Kidney (tissue), 14 donors: Measurements from ENCODE around the gene INSYN1. TPM values are rescaled to one million over a fixed set of nuclear protein-coding genes. Genes with fewer than 3 reads are reported as not detected.

ENCODE experiments used
- DNase-seq, 5 donors: peaks; one replicate each; pipeline ENCODE4 v3.0.0-alpha.2; 2013 to 2020
- FAIRE-seq: peaks from 2 replicates; lab custom pipeline; 2012; peaks lifted over from hg19 to GRCh38; lab: Jason Lieb, UNC
- H3K27ac ChIP-seq, 2 donors: one replicate each; pipeline ENCODE4 v1.7.0; 2013; ENCODE audit warnings: low read depth in 2 of 2, low read length in 2 of 2, inconsistent platforms in 1 of 2
- H3K27me3 ChIP-seq: one replicate; pipeline ENCODE4 v1.7.1; 2013; ENCODE audit warnings: low read length, inconsistent platforms; ENCODE audit not compliant: control insufficient read depth, insufficient read depth
- H3K36me3 ChIP-seq, 3 donors: one replicate each; pipeline versions ENCODE4 v1.7.0 to v1.7.1; 2013; ENCODE audit warnings: low read length in 3 of 3, control low read depth in 1 of 3, inconsistent platforms in 1 of 3; ENCODE audit not compliant: insufficient read depth in 3 of 3, control insufficient read depth in 2 of 3
- H3K4me1 ChIP-seq, 3 donors: one replicate each; pipeline versions ENCODE4 v1.7.0 to v1.7.1; 2013; ENCODE audit warnings: low read length in 3 of 3, inconsistent platforms in 1 of 3, low read depth in 1 of 3; ENCODE audit not compliant: control insufficient read depth in 2 of 3, insufficient read depth in 2 of 3
- H3K4me3 ChIP-seq, 3 donors: one replicate each; pipeline versions ENCODE4 v1.7.0 to v1.8.1; 2013; ENCODE audit warnings: low read length in 3 of 3, control low read depth in 1 of 3, inconsistent platforms in 1 of 3
- H3K9ac ChIP-seq, 3 donors: one replicate each; pipeline versions ENCODE4 v1.7.0 to v1.7.1; 2013; ENCODE audit warnings: low read length in 3 of 3, control low read depth in 1 of 3, inconsistent platforms in 1 of 3
- H3K9me3 ChIP-seq, 3 donors: one replicate each; pipeline versions ENCODE4 v1.7.0 to v1.7.1; 2013; ENCODE audit warnings: low read length in 3 of 3, control low read depth in 1 of 3, inconsistent platforms in 1 of 3; ENCODE audit not compliant: control insufficient read depth in 2 of 3, insufficient read depth in 1 of 3
- intact Hi-C: fragments of 100-400 bp; cut with DNase I; formaldehyde crosslinking; loops from one replicate; pipeline ENCODE4 v1.11.1; 2022
- polyA plus RNA-seq: library from polyadenylated mRNA; stranded (reverse); fragments of 350-450 nt; fragmentation: Illumina TruSeq; extraction: RNeasy Lipid Tissue Mini Kit (QIAGEN cat#74804); gene quantifications from one replicate; pipeline ENCODE4 v1.2.3, GENCODE V29; 2014; ENCODE audit warnings: low read depth, low replicate concordance; ENCODE audit not compliant: insufficient read depth
- total RNA-seq: library from RNA; stranded (reverse); fragmentation: NEBNext Ultra II Directional; extraction: Animal tissue kit (Norgen Biotek cat#: 25700); gene quantifications from one replicate; pipeline ENCODE4 v1.2.1, GENCODE V29; 2021
- TF ChIP-seq, protein P1 (sequence below): IDR thresholded peaks from 3 replicates; pipeline ENCODE4 v1.5.1; 2012; ENCODE audit warnings: mild to moderate bottlenecking, moderate library complexity, borderline replicate concordance; ENCODE audit not compliant: insufficient read depth; ENCODE audit errors: extremely low read depth
- donor health status: control.
- donor health status: control.
- donor health status: control.
- donor health status: control.
- donor health status: control.
- donor health status: DM: yes; HTN: yes; CAD: no.
- donor health status: Normal renal cell carcinoma (clear cell type).

INSYN1 gene
- total and polyA plus RNA-seq, 2 donors from 2014 or later: 4.2 to 39.6 TPM

DNA sequence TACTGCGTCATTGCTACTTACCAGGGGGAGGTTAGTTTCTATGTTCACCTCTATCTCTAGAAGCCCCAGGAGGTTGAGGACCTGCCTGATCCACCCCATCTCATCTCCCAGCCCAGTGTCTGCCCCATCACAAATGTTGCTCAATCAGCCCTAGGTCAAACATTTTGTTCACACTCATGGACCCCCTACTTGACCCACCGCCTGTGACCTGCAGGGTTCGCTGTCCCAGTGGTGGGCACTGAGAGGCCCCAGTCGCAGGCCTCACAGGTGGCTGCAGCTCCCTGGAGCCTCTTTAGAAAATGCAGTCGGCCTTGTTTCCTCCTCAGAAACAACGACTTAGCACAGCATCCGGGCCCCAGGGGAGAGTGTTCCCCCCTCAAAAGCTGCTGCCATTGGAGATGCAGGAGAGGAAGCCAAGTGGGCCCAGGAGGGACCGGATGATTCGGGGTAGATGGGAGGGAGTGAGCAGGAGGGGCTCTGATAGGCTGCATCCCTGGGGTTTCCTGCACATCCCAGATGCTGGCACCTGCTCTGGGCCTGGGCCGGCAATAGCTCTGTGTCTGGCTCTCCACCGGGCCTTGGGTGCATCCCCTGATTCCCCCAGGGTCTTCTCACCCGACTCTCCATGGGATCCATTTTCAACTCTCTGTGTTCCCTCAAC, 18.4 kb upstream of the INSYN1 start:
- H3K27ac ChIP-seq: no peak overlapping the region
- no peaks in the 10 kb centered on the region for H3K36me3 ChIP-seq
- H3K9ac ChIP-seq: no peak overlapping the region
- FAIRE-seq (no peak), DNase-seq (no peak)
- peaks cover 0 to 2% (median 0%) of the 10 kb centered on the region in 3 donors for H3K9me3 ChIP-seq
- H3K4me3 ChIP-seq: no peak overlapping the region
- intact Hi-C loops: no loop called here
- H3K27me3 ChIP-seq: no peaks in the 10 kb centered on the region
- TF ChIP-seq, protein P1, sequence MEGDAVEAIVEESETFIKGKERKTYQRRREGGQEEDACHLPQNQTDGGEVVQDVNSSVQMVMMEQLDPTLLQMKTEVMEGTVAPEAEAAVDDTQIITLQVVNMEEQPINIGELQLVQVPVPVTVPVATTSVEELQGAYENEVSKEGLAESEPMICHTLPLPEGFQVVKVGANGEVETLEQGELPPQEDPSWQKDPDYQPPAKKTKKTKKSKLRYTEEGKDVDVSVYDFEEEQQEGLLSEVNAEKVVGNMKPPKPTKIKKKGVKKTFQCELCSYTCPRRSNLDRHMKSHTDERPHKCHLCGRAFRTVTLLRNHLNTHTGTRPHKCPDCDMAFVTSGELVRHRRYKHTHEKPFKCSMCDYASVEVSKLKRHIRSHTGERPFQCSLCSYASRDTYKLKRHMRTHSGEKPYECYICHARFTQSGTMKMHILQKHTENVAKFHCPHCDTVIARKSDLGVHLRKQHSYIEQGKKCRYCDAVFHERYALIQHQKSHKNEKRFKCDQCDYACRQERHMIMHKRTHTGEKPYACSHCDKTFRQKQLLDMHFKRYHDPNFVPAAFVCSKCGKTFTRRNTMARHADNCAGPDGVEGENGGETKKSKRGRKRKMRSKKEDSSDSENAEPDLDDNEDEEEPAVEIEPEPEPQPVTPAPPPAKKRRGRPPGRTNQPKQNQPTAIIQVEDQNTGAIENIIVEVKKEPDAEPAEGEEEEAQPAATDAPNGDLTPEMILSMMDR: no peak
- H3K4me1 ChIP-seq: no peaks in the 10 kb centered on the region

DNA sequence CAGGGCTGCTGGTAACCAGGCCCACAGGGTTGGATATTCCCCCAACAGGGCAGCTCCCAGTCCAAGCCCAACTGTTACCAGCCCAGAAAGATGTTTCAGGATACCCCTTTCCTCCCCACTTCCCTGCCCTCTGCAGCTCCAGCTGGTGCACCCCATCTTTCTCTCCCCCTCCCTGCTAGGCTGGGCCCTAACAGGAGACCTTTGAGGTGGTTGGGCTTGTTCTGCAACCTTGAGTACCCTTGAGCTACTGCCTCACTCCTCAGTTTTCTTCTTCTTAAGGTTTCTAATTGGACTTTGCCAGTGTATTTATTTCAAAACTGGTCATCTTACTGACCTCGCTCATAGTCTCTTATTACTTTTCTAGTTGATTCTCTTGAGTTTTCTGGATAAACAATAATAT, 16.9 kb upstream of the INSYN1 start:
- H3K9ac ChIP-seq: no peak overlapping the region
- H3K27ac ChIP-seq: no peak overlapping the region
- TF ChIP-seq, protein P1: no peak
- intact Hi-C loops: no loop called here
- H3K27me3 ChIP-seq: no peaks in the 10 kb centered on the region
- FAIRE-seq: no peak
- peaks cover 0 to 2% (median 0%) of the 10 kb centered on the region in 3 donors for H3K9me3 ChIP-seq
- no peak overlapping the region for H3K4me3 ChIP-seq
- DNase-seq: no peak
- H3K4me1 ChIP-seq: no peaks in the 10 kb centered on the region
- H3K36me3 ChIP-seq: no peaks in the 10 kb centered on the region

DNA sequence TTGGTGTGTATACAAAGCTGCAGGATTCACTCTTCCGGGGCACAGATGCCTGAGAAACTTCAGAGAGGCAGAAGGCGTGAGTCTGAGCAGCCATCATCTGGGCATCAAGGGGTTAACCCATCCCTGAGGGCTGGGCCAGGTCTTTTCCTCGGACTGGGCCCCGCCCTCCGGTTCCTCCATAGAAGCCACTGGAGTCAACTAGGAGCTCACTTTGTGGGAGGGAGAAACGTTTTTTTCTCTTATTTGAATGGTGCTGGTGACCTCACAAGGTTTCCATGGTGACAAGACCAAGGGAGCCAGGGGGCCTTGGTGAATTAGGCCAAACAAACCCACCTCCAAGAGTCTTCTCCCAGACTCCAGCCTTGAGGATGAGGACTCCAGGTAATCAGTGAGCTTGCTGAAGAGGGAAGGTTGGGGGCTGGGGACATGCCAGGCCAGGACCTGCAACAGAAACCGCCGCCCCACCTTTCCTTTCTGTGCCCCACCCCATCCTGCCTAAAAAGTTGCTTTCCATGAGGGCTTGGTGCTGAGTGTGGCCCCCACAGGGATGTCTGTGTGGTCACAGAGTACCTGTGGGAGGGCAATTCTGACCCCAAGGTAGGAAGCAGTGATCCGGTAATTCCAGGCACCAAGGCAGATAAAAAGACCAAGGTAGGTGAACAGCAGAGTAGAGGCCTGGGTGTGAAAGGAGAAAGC, 14.8 kb upstream of the INSYN1 start:
- TF ChIP-seq, protein P1: no peak
- no peaks in the 10 kb centered on the region for H3K27me3 ChIP-seq
- no peak for DNase-seq
- H3K4me1 ChIP-seq: no peaks in the 10 kb centered on the region
- no peak for FAIRE-seq
- no peak overlapping the region for H3K4me3 ChIP-seq
- H3K9ac ChIP-seq: no peak overlapping the region
- H3K9me3 ChIP-seq: peaks cover 0 to 2% (median 0%) of the 10 kb centered on the region in 3 donors
- no peak overlapping the region for H3K27ac ChIP-seq
- no peaks in the 10 kb centered on the region for H3K36me3 ChIP-seq
- intact Hi-C loops: no loop called here
